ENCODE results near the gene METTL27. TPM values are rescaled to one million over a fixed set of nuclear protein-coding genes. Genes with fewer than 3 reads are reported as not detected.
"Not testable (repeated sequence)": the region's sequence is repeated elsewhere in the genome, so short reads cannot be mapped to it uniquely, and the experiment has no call there.

METTL27 gene
- total RNA-seq, result 0.35 TPM
- long read RNA-seq, partial matches to known transcripts, result 0 of 2 reads
- long read RNA-seq, other reads (novel, unspliced or antisense), result 1 of 2 reads

GRCh38 chr7:73842067-73842976 is at the start of gene METTL27:
METTL27 (minus strand) TSS chr7:73842516; CDS start chr7:73842140, 376 bp downstream.
- DNase-seq (ENCODE audit: low spot score), result peak; percentile 94
- intact Hi-C loops (cut with DNase I), result loop anchor here (10.0 kb wide), 1 partner anchor 108 kb away; the partner anchor contains the start of gene ABHD11

GRCh38 chr7:73891178-73891885 is 49.0 kb upstream of the METTL27 start:
- DNase-seq (ENCODE audit: low spot score), result no peak
- intact Hi-C loops (cut with DNase I), result no loop called here

GRCh38 chr7:73890555-73891147 is 48.3 kb upstream of the METTL27 start:
- intact Hi-C loops (cut with DNase I), result no loop called here
- no peak for DNase-seq (ENCODE audit: low spot score)

- DNase-seq (ENCODE audit: low spot score), result no peak
- intact Hi-C loops (cut with DNase I), result no loop called here
These were observed 46.6 kb upstream of the METTL27 start for GRCh38 chr7:73888959-73889358.

- intact Hi-C loops (cut with DNase I), result no loop called here
- no peak for DNase-seq (ENCODE audit: low spot score)
These were observed 45.4 kb upstream of the METTL27 start for GRCh38 chr7:73887762-73888161.

GRCh38 chr7:73885975-73886798 is 43.9 kb upstream of the METTL27 start:
- intact Hi-C loops (cut with DNase I), result no loop called here
- no peak for DNase-seq (ENCODE audit: low spot score)

GRCh38 chr7:73885433-73885974 is 43.2 kb upstream of the METTL27 start:
- no peak for DNase-seq (ENCODE audit: low spot score)
- intact Hi-C loops (cut with DNase I), result no loop called here

- DNase-seq (ENCODE audit: low spot score); intact Hi-C loops (cut with DNase I): not testable (repeated sequence)
These were observed 42.6 kb upstream of the METTL27 start for GRCh38 chr7:73884867-73885422.

- intact Hi-C loops (cut with DNase I), result no loop called here
- DNase-seq (ENCODE audit: low spot score), result no peak
These were observed 39.7 kb upstream of the METTL27 start for GRCh38 chr7:73882047-73882402.

GRCh38 chr7:73881352-73882046 is 39.2 kb upstream of the METTL27 start:
- DNase-seq (ENCODE audit: low spot score), result no peak
- intact Hi-C loops (cut with DNase I), result no loop called here

GRCh38 chr7:73880755-73881328 is 38.5 kb upstream of the METTL27 start:
- DNase-seq (ENCODE audit: low spot score), result no peak

GRCh38 chr7:73879977-73880681 is 37.8 kb upstream of the METTL27 start:
- intact Hi-C loops (cut with DNase I), result no loop called here
- no peak for DNase-seq (ENCODE audit: low spot score)

More at GRCh38 chr7:73880755-73881328, 38.5 kb upstream of the METTL27 start:
- intact Hi-C loops (cut with DNase I), result no loop called here

- no peak for DNase-seq (ENCODE audit: low spot score)
- intact Hi-C loops (cut with DNase I), result no loop called here
These were observed 34.7 kb upstream of the METTL27 start for GRCh38 chr7:73876973-73877372.

- intact Hi-C loops (cut with DNase I), result no loop called here
- DNase-seq (ENCODE audit: low spot score), result no peak
These were observed 34.0 kb upstream of the METTL27 start for GRCh38 chr7:73876361-73876760.

- no peak for DNase-seq (ENCODE audit: low spot score)
- intact Hi-C loops (cut with DNase I), result no loop called here
These were observed 30.0 kb upstream of the METTL27 start for GRCh38 chr7:73872056-73872908.
